ENCODE measurements around the gene SLC29A1. TPM values are rescaled to one million over a fixed set of nuclear protein-coding genes. Genes with fewer than 3 reads are reported as not detected.

SLC29A1 gene
- polyA plus RNA-seq, 2 donors: 11.6 to 18.5 TPM

GRCh38 chr6:44258921-44259320, 35.5 kb downstream of the SLC29A1 start:
- 91 to 92% methylated on average over 3 of the region's 3 CpGs for WGBS, 2 donors
- H3K27ac ChIP-seq (ENCODE audit: low read depth in 2 of 2, low read length in 1 of 2): no peak overlapping the region
- H3K9me3 ChIP-seq (ENCODE audit: control insufficient read depth in 2 of 2, insufficient read depth in 1 of 2, low read depth in 1 of 2, low read length in 1 of 2): no peaks in the 10 kb centered on the region
- H3K4me3 ChIP-seq (ENCODE audit: low read depth in 1 of 2, low read length in 2 of 2): no peak overlapping the region
- H3K27me3 ChIP-seq (ENCODE audit: control insufficient read depth in 1 of 2, insufficient read depth in 2 of 2, low read length in 2 of 2): no peaks in the 10 kb centered on the region
- H3K36me3 ChIP-seq (ENCODE audit: control insufficient read depth in 2 of 2, insufficient read depth in 2 of 2, low read length in 1 of 2): peaks cover 0 to 25% of the 10 kb centered on the region in 2 donors
- H3K4me1 ChIP-seq (ENCODE audit: control insufficient read depth in 2 of 2, insufficient read depth in 2 of 2, low read length in 1 of 2): peaks cover 7 to 23% of the 10 kb centered on the region in 2 donors

- Histone ChIP-seq H3K4me3 (ENCODE audit: low read depth in 1 of 2, low read length in 2 of 2) (no peak overlapping the region), H3K27me3 (ENCODE audit: control insufficient read depth in 1 of 2, insufficient read depth in 2 of 2, low read length in 2 of 2) (no peaks in the 10 kb centered on the region), H3K4me1 (ENCODE audit: control insufficient read depth in 2 of 2, insufficient read depth in 2 of 2, low read length in 1 of 2) (peaks cover 7 to 28% of the 10 kb centered on the region in 2 donors), H3K9me3 (ENCODE audit: control insufficient read depth in 2 of 2, insufficient read depth in 1 of 2, low read depth in 1 of 2, low read length in 1 of 2) (no peaks in the 10 kb centered on the region), H3K27ac (ENCODE audit: low read depth in 2 of 2, low read length in 1 of 2) (no peak overlapping the region), H3K36me3 (ENCODE audit: control insufficient read depth in 2 of 2, insufficient read depth in 2 of 2, low read length in 1 of 2) (peaks cover 0 to 15% of the 10 kb centered on the region in 2 donors)
- 91 to 95% methylated on average over 8 of the region's 8 CpGs for WGBS, 2 donors
Measured at GRCh38 chr6:44260011-44260410, 36.6 kb downstream of the SLC29A1 start.

- Histone ChIP-seq H3K27ac (ENCODE audit: low read depth in 2 of 2, low read length in 1 of 2) (no peak overlapping the region), H3K9me3 (ENCODE audit: control insufficient read depth in 2 of 2, insufficient read depth in 1 of 2, low read depth in 1 of 2, low read length in 1 of 2) (no peaks in the 10 kb centered on the region), H3K36me3 (ENCODE audit: control insufficient read depth in 2 of 2, insufficient read depth in 2 of 2, low read length in 1 of 2) (peaks cover 0 to 12% of the 10 kb centered on the region in 2 donors), H3K27me3 (ENCODE audit: control insufficient read depth in 1 of 2, insufficient read depth in 2 of 2, low read length in 2 of 2) (no peaks in the 10 kb centered on the region), H3K4me1 (ENCODE audit: control insufficient read depth in 2 of 2, insufficient read depth in 2 of 2, low read length in 1 of 2) (peaks cover 7 to 28% of the 10 kb centered on the region in 2 donors), H3K4me3 (ENCODE audit: low read depth in 1 of 2, low read length in 2 of 2) (no peak overlapping the region)
- 90 to 94% methylated on average over 6 of the region's 6 CpGs for WGBS, 2 donors
Measured at GRCh38 chr6:44260451-44261297, 37.3 kb downstream of the SLC29A1 start.

DNA sequence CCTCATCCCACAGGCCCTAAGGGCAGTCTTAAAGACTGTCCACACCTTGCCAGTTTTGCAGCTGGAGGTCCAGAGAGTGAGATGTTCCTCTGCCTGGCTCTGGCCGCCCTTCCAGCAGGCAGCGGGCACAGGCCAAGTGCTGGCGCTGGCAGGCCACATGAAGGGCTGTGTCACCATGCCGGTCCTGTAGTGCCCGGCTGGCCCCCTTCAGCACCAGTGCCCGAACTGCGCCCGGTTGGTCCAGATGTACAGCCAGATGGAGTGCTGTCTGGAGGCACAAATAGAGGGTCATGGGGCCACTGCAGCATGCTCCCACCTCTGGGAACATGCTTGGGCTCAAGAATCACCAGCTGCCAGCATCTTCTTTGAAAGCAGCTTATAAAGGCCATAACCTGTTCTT, 38.2 kb downstream of the SLC29A1 start:
- no peak overlapping the region for H3K27ac ChIP-seq (ENCODE audit: low read depth in 2 of 2, low read length in 1 of 2)
- WGBS, 2 donors: 93 to 97% methylated on average over 8 of the region's 8 CpGs
- H3K9me3 ChIP-seq (ENCODE audit: control insufficient read depth in 2 of 2, insufficient read depth in 1 of 2, low read depth in 1 of 2, low read length in 1 of 2): no peaks in the 10 kb centered on the region
- H3K36me3 ChIP-seq (ENCODE audit: control insufficient read depth in 2 of 2, insufficient read depth in 2 of 2, low read length in 1 of 2): peaks cover 0 to 12% of the 10 kb centered on the region in 2 donors
- H3K27me3 ChIP-seq (ENCODE audit: control insufficient read depth in 1 of 2, insufficient read depth in 2 of 2, low read length in 2 of 2): no peaks in the 10 kb centered on the region
- H3K4me3 ChIP-seq (ENCODE audit: low read depth in 1 of 2, low read length in 2 of 2): no peak overlapping the region
- H3K4me1 ChIP-seq (ENCODE audit: control insufficient read depth in 2 of 2, insufficient read depth in 2 of 2, low read length in 1 of 2): peaks cover 7 to 24% of the 10 kb centered on the region in 2 donors

DNA sequence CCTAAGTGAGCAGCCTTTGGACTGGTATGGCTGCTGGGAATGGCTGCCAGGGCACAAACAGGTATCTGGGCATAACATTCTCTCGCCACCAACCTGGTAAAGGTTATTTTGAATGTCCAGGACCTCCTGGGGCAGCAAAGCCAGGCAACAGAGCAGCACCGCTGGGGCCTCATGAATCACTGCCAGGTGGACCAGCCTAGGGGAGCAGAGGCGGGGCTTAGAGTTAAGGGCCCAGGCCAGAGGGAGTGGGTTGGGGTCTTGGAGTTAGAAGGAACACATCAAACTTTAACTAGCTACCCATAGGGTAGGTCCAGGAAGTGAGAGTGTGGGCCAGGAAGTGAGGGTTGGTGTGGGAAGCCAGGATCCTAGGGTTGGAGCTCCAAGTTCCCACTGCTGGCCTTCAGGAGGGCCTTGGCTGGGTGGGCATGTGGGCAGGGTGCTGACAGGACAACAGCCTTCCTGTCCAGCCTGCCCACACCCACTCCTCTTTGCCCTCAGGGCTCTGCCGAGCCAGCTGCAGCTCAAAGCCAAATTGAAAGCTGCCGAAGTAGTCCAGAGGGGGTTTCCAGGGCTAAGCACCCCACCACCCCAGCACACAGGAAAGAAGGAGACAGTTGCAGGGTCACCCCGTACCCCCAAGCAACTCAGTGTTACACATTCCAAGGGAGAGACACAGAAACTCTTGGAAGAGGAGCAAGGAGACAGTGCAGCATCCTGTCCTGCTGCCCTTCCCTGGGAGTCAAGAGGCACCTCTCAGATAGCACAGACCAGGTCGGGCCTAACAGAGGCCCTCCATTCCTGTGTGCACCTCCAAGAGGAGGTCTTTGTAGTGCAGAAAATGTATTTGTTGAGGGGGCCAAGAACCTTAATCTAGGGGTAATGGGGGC, 39.3 kb downstream of the SLC29A1 start:
- H3K4me1 ChIP-seq (ENCODE audit: control insufficient read depth in 2 of 2, insufficient read depth in 2 of 2, low read length in 1 of 2): peaks cover 7 to 22% of the 10 kb centered on the region in 2 donors
- H3K9me3 ChIP-seq (ENCODE audit: control insufficient read depth in 2 of 2, insufficient read depth in 1 of 2, low read depth in 1 of 2, low read length in 1 of 2): no peaks in the 10 kb centered on the region
- H3K36me3 ChIP-seq (ENCODE audit: control insufficient read depth in 2 of 2, insufficient read depth in 2 of 2, low read length in 1 of 2): peaks cover 0 to 12% of the 10 kb centered on the region in 2 donors
- peak overlapping the region in 1 of 2 donors; percentile 18 for H3K27ac ChIP-seq (ENCODE audit: low read depth in 2 of 2, low read length in 1 of 2)
- peak overlapping the region; percentile 68 to 72 for H3K4me3 ChIP-seq (ENCODE audit: low read depth in 1 of 2, low read length in 2 of 2)
- 52 to 58% methylated on average over 7 of the region's 7 CpGs for WGBS, 2 donors
- H3K27me3 ChIP-seq (ENCODE audit: control insufficient read depth in 1 of 2, insufficient read depth in 2 of 2, low read length in 2 of 2): no peaks in the 10 kb centered on the region

DNA sequence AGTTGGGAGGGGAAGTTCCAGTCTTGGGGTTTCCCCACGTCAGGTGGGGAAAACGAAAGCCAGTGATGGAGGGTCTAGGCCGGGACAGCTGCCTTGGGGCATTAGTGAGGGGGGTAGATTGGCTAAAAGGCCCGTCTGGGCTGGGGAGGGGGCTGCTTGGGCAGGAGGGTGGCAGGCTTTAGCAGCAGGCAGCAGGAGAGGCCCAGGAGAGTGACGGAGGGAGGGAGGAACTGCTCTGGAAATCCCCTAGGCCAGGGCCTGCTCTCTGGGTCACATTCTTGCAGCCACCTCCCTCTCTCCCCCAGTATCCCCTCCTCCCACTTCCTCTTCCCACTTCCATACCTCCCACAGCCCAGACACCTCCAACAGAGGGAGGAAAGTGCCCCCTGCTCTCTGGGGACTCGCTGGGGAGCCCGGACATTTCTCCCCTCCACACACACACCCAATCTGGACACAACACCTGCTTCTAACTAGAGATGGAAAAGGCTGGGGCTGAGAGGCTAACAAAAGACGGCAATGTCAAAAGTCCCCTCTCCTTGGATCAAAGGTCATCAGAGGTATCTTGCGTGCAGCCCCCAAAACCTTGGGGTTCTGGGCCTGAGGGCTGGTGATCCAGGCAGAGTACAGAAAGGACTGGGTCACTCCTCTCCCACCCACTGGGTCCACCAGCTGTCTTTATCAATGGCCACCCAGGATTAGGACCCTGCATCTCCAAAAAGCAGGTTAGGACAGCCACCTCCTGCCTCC, 40.1 kb downstream of the SLC29A1 start:
- 31 to 32% methylated on average over 9 of the region's 9 CpGs for WGBS, 2 donors
- H3K4me1 ChIP-seq (ENCODE audit: control insufficient read depth in 2 of 2, insufficient read depth in 2 of 2, low read length in 1 of 2): peaks cover 7 to 22% of the 10 kb centered on the region in 2 donors
- no peaks in the 10 kb centered on the region for H3K27me3 ChIP-seq (ENCODE audit: control insufficient read depth in 1 of 2, insufficient read depth in 2 of 2, low read length in 2 of 2)
- no peaks in the 10 kb centered on the region for H3K9me3 ChIP-seq (ENCODE audit: control insufficient read depth in 2 of 2, insufficient read depth in 1 of 2, low read depth in 1 of 2, low read length in 1 of 2)
- peak overlapping the region; percentile 18 to 38 for H3K27ac ChIP-seq (ENCODE audit: low read depth in 2 of 2, low read length in 1 of 2)
- H3K4me3 ChIP-seq (ENCODE audit: low read depth in 1 of 2, low read length in 2 of 2): peak overlapping the region; percentile 68 to 72
- H3K36me3 ChIP-seq (ENCODE audit: control insufficient read depth in 2 of 2, insufficient read depth in 2 of 2, low read length in 1 of 2): peaks cover 0 to 12% of the 10 kb centered on the region in 2 donors

DNA sequence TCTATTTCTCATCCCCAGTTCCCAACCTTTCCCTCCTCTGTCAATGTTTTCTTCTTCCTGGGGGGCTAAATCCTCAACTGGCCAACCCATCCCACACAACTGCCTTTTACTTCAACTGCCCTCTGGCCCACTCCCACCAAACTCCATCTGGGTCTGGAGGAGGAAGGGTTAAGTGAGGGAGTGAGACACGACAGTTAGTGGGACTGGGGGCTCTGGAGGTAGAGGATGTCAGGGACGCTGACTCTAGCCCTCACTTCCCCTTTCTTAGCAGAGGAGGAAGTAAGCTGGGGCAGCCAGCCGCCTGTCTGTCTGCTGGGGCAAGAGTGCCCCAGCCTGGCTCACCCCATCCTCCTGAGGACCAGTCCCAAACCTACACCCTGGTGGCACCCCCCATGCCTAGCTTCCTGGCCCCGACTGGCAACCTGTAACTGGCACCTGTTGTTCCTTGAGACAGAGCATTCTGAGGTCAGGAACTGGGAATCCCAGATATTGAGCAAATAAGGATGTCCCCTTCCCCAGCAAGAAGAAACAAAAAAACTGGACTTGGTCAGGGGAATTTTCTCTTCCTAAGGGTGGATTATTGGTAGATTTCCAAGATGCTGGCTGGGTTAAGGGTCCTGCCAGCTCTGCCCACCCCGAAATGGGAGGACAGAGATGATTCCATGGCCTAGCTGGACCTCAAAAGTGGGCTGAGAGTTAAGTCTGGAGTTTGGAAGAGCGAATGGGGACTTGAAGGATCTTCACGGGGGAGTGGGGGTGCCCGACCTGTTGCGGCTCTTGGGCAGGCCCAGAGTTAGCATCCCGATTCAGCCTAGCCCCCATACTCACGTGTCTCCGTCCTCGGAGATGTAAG, 41.0 kb downstream of the SLC29A1 start:
- WGBS, 2 donors: 5 to 7% methylated on average over 13 of the region's 13 CpGs
- Histone ChIP-seq H3K36me3 (ENCODE audit: control insufficient read depth in 2 of 2, insufficient read depth in 2 of 2, low read length in 1 of 2) (peaks cover 0 to 12% of the 10 kb centered on the region in 2 donors), H3K4me3 (ENCODE audit: low read depth in 1 of 2, low read length in 2 of 2) (peak overlapping the region; percentile 68 to 72), H3K4me1 (ENCODE audit: control insufficient read depth in 2 of 2, insufficient read depth in 2 of 2, low read length in 1 of 2) (peaks cover 7 to 22% of the 10 kb centered on the region in 2 donors), H3K27me3 (ENCODE audit: control insufficient read depth in 1 of 2, insufficient read depth in 2 of 2, low read length in 2 of 2) (no peaks in the 10 kb centered on the region), H3K27ac (ENCODE audit: low read depth in 2 of 2, low read length in 1 of 2) (peak overlapping the region; percentile 60 to 71), H3K9me3 (ENCODE audit: control insufficient read depth in 2 of 2, insufficient read depth in 1 of 2, low read depth in 1 of 2, low read length in 1 of 2) (no peaks in the 10 kb centered on the region)

- Histone ChIP-seq H3K36me3 (ENCODE audit: control insufficient read depth in 2 of 2, insufficient read depth in 2 of 2, low read length in 1 of 2) (peaks cover 0 to 7% of the 10 kb centered on the region in 2 donors), H3K27ac (ENCODE audit: low read depth in 2 of 2, low read length in 1 of 2) (peak within 1 kb of the TSS; percentile 60 to 71), H3K4me1 (ENCODE audit: control insufficient read depth in 2 of 2, insufficient read depth in 2 of 2, low read length in 1 of 2) (peaks cover 7 to 22% of the 10 kb centered on the region in 2 donors), H3K27me3 (ENCODE audit: control insufficient read depth in 1 of 2, insufficient read depth in 2 of 2, low read length in 2 of 2) (peaks cover 0 to 3% of the 10 kb centered on the region in 2 donors), H3K9me3 (ENCODE audit: control insufficient read depth in 2 of 2, insufficient read depth in 1 of 2, low read depth in 1 of 2, low read length in 1 of 2) (no peaks in the 10 kb centered on the region), H3K4me3 (ENCODE audit: low read depth in 1 of 2, low read length in 2 of 2) (peak within 1 kb of the TSS; percentile 68 to 72)
- WGBS, 2 donors: 0 to 1% methylated on average over 55 to 72 of the region's 72 CpGs
Measured at GRCh38 chr6:44265007-44265721, 41.8 kb downstream of the SLC29A1 start, which contains the start of gene NFKBIE. NFKBIE (minus strand) TSS chr6:44265551; CDS start chr6:44265346, 205 bp downstream.

All from esophagus (tissue), 2 donors.